Activated CD8-positive, alpha-beta memory T cell treated with anti-CD3 and anti-CD28 coated beads, Interleukin-2, amount 50 U/mL, for 48 hours (primary cell): ENCODE data around the gene CDC42EP1.

Source experiments
- DNase-seq: peaks from one replicate; pipeline ENCODE4 v3.0.0-alpha.2; 2020

The CDC42EP1 gene

DNA sequence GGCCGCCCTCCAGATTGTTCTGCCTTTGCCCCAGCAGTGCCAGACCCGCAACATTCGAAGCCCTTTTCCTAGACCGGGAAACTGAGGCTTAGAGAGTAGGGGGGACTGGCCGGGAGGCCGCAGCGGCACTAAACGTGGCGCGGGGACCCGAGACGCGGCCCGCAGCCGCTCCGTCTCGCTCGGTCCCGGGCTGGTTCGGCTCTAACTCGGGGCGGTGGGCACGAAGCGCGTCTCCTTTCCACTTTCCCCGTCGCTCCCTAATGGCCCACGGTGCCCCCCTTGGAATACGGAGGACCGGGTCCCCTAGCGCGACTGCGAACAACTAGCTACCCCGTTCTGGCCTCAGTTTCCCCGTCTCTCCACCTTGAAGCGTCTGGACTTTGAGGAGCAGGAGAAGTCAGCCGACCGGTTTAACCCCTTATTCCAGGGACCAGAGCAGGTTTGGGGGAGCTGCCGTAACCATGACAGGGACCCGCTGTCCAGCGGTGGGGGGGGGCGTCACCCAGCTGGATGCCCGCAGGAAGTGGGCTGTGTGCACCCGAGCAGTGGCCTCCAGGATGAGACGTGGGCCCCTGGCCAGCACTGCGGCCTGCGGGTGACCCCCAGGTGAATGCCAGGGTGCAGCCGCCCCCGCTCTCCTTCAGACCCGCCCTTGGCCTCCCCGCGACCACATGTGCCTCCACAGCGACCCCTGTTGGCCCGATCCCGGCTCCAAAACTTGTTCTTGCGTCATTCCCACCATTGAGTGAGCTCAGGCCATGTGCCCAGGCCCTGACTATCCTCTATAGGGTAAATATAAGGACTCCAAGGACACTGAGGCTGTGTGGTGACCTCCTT, 1.1 kb downstream of the CDC42EP1 start:
- DNase-seq, result peak; percentile 97

DNA sequence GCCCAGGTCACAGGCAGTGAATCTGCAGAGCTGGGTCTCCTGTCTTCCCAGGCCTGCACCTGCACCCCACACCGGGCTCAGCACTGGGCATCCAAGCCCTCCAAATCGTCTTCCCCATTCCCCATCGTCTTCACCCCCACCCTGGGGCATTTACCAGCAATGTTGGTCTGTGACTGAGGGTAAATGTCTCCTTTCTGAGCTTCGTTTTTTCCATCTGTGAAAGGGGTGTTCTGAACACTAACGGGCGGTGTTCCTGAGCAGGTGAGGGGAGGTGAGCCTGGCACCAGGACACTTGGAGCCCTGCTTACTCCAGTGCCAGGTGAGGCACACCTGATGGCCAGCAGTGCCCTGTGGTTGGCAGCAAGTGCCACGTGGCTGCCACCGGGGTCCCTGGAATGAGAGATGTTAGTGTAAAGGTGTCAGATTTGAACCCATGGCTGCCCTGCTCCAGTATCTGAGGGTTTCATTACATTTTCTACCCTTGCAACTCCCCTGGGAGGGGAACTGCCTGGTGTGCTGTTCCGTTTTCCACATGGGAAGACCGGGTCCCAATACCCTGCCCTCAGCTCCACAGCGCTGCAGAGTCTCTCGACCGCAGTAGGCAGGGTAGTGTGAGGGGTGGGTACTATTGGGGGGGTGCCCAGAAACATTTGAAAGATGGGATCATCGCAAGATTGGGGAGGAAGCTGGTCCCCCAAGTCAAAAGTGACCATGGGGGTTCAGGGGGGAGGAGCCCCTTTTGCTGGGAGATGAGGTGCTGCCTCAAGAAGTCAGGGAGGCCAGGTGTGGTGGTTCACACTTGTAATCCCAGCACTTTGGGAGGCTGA, 2.0 kb downstream of the CDC42EP1 start:
- DNase-seq, result no peak

GRCh38 chr22:37563153-37564081, 3.1 kb downstream of the CDC42EP1 start:
- DNase-seq, result no peak

GRCh38 chr22:37564111-37564711, 3.9 kb downstream of the CDC42EP1 start:
- DNase-seq, result no peak

GRCh38 chr22:37565830-37566229, 5.5 kb downstream of the CDC42EP1 start:
- no peak for DNase-seq

DNA sequence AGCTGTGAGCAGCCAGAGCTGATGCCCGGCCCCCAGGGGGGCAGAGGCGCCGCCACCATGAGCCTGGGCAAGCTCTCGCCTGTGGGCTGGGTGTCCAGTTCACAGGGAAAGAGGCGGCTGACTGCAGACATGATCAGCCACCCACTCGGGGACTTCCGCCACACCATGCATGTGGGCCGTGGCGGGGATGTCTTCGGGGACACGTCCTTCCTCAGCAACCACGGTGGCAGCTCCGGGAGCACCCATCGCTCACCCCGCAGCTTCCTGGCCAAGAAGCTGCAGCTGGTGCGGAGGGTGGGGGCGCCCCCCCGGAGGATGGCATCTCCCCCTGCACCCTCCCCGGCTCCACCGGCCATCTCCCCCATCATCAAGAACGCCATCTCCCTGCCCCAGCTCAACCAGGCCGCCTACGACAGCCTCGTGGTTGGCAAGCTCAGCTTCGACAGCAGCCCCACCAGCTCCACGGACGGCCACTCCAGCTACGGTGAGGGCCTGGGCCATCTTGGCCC, 6.1 kb downstream of the CDC42EP1 start:
- peak; percentile 71 for DNase-seq

DNA sequence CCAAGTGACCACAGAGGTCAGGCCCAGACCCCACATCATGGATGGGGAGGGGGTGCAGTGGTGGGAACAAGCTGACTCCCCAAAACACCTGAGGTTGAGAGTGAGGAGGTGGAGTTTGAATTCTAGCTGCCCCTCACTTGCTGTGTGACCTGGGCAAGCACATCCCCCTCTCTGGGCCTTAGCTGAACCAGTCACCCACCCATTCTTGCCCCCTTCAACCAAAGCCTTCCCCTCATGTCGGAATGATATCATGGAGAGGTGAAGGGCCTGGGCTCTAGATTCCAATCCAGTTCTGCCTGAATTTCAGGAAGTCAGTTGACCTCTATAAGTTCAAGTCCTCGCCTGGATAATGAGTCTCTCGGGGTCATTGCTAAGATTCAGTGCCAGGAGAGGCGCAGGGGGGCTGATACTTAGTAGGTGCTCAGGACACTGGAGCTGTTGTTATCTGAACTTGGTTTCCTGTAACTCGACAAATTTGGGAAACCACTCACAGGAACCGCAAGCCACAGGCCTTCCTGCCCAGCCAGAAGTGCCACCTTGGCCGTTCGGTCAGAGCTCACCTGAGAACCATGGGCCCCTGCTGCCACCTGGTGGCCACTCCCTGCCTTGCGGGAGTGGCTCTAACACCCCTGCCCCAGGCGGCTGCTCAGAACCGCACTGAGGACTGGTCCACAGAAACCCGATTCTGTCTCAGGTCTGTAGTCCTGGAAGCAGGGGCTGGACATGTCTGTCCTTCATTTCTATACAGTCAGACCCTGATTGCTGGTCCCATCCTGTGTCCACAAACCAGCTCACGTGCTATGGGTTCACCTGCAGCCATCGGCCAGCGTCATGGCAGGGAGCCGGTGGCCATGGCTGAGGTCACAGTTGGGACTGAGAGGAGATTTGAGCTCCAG, 6.9 kb downstream of the CDC42EP1 start:
- DNase-seq, result peak; percentile 98

DNA sequence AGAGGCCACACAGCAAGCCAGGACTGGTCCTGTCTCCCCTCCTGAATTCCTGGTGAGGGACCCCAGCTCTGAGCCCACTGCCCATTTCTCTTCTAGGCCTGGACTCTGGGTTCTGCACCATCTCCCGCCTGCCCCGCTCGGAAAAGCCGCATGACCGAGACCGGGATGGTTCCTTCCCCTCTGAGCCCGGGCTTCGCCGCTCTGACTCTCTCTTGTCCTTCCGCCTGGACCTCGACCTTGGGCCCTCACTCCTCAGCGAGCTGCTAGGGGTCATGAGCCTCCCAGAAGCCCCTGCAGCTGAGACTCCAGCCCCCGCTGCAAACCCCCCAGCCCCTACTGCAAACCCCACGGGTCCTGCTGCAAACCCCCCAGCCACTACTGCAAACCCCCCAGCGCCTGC, 7.7 kb downstream of the CDC42EP1 start:
- DNase-seq, result no peak

DNA sequence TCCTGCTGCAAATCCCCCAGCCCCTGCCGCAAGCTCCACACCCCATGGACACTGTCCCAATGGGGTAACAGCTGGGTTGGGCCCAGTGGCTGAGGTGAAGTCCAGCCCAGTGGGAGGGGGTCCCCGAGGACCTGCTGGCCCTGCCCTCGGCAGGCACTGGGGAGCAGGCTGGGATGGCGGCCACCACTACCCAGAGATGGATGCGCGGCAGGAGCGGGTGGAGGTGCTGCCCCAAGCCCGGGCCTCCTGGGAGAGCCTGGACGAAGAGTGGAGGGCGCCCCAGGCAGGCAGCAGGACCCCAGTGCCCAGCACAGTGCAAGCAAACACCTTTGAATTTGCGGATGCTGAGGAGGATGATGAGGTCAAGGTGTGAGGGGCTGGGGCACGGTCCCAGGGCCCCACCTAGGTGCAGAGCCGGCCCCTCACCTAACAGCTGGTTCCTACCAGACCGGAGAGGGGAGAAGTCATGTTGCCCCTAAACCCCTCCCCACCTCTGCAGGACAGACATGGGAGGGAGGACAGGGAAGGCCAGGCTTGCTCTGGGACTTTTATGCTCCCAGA, 8.2 kb downstream of the CDC42EP1 start:
- DNase-seq, result no peak

DNA sequence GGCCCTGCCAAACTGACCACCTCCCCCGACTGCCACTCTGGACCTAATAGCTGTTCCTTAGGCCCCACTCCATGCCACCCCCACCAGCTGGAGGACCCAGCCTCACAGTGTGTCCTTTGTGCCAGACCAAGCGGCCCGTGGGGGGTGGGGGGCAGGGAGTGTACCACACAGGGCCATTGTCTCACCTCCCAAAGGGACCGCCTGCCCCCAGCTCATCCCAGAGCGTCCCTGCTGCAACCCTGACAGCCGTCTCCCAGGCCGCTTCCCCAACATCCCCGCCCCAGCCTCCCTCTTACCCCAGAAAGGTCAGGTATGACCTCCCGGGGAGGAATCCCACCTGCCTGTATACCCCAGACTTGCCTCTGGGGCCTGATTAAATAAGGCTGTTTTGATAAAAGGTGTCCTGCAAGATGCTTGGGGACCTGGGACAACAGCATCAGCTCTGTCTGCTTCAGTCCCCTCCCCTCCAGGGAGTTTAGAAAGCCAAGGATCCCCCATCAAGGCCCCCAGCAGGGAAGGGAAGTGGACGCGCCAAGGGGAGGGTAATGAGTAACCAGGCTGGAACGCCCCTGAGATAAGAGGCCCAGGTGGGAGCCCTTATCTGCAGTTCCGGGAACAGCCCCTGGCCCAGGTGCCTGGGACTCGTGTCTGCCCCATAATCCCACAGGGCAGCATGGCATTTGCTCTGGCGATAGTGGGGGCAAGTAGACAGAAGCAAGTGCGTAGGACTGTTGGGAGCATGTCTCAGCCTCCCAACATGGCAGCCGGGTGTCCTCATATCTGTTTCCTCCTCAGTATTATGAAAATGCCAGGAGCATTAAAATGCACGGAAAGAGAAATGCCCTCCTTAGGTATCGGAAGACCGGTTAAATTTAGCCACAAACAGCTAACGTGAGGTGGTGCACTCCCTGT, 9.0 kb downstream of the CDC42EP1 start:
- DNase-seq, result no peak

GRCh38 chr22:37569921-37570660, 9.8 kb downstream of the CDC42EP1 start:
- DNase-seq, result no peak

- no peak for DNase-seq
Observed at GRCh38 chr22:37570661-37570976, 10.3 kb downstream of the CDC42EP1 start.

DNA sequence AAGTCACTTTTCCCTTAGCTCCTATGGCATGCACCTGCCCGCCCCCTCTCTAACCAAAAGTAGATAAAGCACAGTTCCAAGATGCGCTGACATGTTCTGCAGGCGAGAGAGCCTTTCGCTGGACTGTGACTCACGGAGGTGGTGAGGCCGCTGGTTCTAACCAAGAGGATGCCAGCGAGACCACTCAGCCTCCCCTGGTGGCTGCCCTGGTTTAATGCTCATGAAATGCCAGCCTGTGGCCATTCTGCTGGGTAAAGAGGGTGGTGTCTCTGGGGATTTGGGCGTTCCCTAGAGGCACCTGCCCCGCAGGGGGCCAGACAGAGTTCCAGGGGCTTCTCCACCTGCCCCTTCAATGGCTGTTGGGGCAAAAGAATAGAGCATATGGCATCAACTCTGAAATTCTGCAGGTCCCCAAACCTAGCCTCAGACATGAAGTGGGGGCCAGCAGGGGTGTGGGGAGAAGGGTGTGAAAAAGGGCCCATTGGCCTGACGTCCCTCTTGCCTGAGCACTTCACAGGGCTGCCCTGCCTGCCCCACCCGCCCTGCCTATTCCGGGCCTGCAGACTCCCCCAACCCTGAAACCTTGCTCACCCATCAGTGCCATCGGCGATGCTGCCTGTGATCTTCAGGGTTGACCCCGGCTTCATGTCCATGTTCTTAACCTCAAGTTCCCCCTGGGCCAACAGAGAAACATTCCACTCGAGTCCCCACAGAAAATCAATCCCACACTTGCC, 11.1 kb downstream of the CDC42EP1 start:
- no peak for DNase-seq

DNA sequence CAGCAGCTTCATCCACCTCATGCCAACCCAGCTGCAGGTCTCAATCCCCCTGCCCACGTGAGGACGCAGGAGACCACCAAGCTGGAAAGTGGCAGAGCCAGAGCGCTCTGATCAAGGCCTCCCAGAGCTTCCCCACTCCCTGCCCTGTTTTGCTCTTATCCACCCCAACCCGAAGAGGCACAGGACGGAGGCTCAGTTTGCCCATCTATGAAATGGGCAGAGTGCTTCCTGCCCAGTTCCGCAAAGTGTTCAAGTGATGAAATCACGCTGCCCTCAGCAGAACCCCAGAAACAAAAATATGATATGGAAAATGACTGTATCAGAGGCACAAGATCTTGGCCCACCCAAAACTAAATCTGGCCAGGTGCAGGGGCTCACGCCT, 11.7 kb downstream of the CDC42EP1 start:
- DNase-seq, result no peak

GRCh38 chr22:37575490-37576003, 15.3 kb downstream of the CDC42EP1 start:
- DNase-seq, result no peak

DNA sequence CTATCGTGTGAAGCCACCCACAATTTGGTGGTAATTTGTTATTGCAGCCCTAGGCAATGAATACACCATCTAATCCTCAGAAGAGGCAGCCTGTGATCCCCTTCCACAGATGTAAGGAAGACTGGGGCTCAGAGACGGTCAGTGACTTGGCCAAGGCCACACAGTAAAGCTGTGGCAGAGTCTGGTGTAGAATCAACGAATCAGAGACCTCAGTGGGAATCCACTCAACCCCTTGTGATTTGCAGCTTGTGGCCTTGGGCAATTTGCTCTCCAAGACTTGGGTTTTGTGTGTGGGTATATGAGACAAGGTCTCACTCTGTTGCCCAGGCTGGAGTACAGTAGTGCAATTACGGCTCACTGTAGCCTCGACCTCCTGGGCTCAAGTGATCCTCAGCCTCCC, 17.7 kb downstream of the CDC42EP1 start:
- DNase-seq, result no peak

- DNase-seq, result no peak
Observed at GRCh38 chr22:37581504-37581903, 21.2 kb downstream of the CDC42EP1 start.

DNA sequence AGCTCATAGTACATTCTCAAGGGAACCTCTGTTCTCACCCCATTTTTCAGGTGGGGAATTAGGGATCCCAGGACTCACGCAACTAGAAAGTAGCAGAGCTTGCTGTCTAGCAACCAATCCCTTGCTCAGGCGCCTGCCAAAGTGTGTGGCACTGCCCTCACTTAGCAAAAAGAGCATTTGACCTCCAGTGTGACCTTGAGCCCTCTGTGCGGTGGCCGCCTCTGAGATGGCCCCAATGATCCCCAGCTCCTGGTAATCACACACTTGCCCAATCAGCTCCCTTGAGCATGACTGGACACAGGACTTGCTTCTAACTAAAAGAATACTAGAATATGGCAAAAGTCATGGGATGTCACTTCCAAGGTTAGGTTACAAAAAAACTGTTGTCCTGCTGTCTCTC, 22.2 kb downstream of the CDC42EP1 start:
- DNase-seq, result no peak
